ENCODE results near the gene ZNF362. TPM values are rescaled to one million over a fixed set of nuclear protein-coding genes. Genes with fewer than 3 reads are reported as not detected.

ZNF362 gene
- total and polyA plus RNA-seq, 5 donors from 2014 or later: 12.2 to 21.7 (median 15.2) TPM

DNA sequence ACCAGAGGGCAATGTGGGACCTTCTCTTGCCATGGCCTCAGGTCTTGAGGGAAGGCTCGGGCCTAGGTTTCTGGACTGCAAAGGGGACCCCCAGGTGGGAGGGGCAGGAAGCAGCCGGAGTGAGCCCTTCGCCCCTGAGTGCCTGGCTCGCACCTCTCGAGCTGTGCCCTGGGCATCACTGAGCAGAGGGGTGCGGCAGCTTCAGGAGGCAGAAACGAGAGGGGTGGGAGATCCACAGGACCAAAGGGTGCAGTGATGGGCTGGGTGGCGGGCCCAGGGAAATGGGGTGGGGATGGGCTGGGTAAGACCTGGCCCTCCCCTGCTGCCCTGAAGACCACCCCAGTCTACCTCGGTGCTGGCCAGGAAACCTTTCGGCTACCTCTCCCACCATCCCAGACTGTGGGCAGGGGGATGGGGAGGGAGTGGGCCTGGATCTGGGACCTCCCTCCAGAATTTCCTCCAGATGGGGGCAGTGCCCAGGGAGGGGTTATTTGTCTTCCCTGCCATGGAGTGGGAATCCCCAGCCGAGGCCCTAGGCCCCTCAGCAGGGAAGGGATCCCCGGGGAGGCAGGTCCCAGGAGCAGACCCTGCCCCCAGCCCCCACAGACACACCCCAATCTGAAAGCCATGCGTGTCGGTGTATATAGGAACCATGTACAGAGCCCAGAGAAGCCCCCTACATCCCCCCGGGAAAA, 43.3 kb downstream of the ZNF362 start:
- DNase-seq (no peak), ATAC-seq (ENCODE audit: low read depth in 2 of 2) (no peak)
- Mint-ChIP-seq H3K4me3 (no peak overlapping the region), H3K9me3 (no peaks in the 10 kb centered on the region), H3K4me1 (peaks cover 0 to 43% (median 20%) of the 10 kb centered on the region in 4 donors), H3K36me3 (peaks cover 14% of the 10 kb centered on the region), H3K27ac (no peak overlapping the region), H3K27me3 (no peaks in the 10 kb centered on the region)
- H3K27me3 ChIP-seq (ENCODE audit: control insufficient read depth, insufficient read depth, low read length): no peaks in the 10 kb centered on the region
- H3K9me3 ChIP-seq (ENCODE audit: control insufficient read depth in 2 of 2, low read length in 2 of 2): no peaks in the 10 kb centered on the region
- H3K4me3 ChIP-seq (ENCODE audit: low read depth, low read length): no peak overlapping the region
- no peak overlapping the region for H3K27ac ChIP-seq (ENCODE audit: insufficient read depth, low read length, poor library complexity, severe bottlenecking)
- peaks cover 14% of the 10 kb centered on the region for H3K4me1 ChIP-seq (ENCODE audit: control insufficient read depth, insufficient read depth, low read length, poor library complexity, severe bottlenecking)
- H3K36me3 ChIP-seq (ENCODE audit: control insufficient read depth, insufficient read depth, low read length): peaks cover 9% of the 10 kb centered on the region

DNA sequence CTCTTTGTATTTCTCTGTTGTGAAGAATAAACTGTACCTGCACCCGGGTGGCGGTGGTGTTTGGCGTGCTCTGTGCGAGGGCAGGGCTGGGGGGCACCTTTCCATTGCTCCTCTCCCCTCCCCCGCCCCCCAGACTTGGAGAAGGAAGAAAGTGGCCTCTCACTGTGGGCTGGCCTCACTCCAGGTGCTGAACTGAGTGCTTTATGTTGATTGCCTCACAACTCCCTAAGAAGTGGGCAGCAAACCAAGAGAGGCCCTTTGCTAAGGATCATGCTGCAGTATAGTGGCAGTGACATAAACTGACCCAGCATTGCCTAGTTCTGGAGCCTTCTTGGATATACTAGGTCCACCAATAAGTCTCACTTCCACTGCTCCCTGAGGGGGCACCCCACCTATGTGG, 44.4 kb downstream of the ZNF362 start:
- H3K4me3 Mint-ChIP-seq: no peak overlapping the region
- Histone ChIP-seq H3K4me1 (ENCODE audit: control insufficient read depth, insufficient read depth, low read length, poor library complexity, severe bottlenecking) (peaks cover 8% of the 10 kb centered on the region), H3K27me3 (ENCODE audit: control insufficient read depth, insufficient read depth, low read length) (no peaks in the 10 kb centered on the region), H3K9me3 (ENCODE audit: control insufficient read depth in 2 of 2, low read length in 2 of 2) (no peaks in the 10 kb centered on the region), H3K4me3 (ENCODE audit: low read depth, low read length) (no peak overlapping the region), H3K36me3 (ENCODE audit: control insufficient read depth, insufficient read depth, low read length) (peaks cover 9% of the 10 kb centered on the region), H3K27ac (ENCODE audit: insufficient read depth, low read length, poor library complexity, severe bottlenecking) (no peak overlapping the region)
- peaks cover 0 to 37% (median 16%) of the 10 kb centered on the region in 4 donors for H3K4me1 Mint-ChIP-seq
- H3K36me3 Mint-ChIP-seq: peaks cover 14% of the 10 kb centered on the region
- H3K27me3 Mint-ChIP-seq: peaks cover 6% of the 10 kb centered on the region
- peak overlapping the region in 1 of 3 donors; percentile 80 for H3K27ac Mint-ChIP-seq
- DNase-seq (no peak), ATAC-seq (ENCODE audit: low read depth in 2 of 2) (no peak)
- no peaks in the 10 kb centered on the region for H3K9me3 Mint-ChIP-seq

GRCh38 chr1:33301273-33301984, 45.1 kb downstream of the ZNF362 start:
- H3K27ac Mint-ChIP-seq: peak overlapping the region in 2 of 3 donors; percentile 59 to 69
- H3K27ac ChIP-seq (ENCODE audit: insufficient read depth, low read length, poor library complexity, severe bottlenecking): no peak overlapping the region
- peaks cover 15% of the 10 kb centered on the region for H3K36me3 Mint-ChIP-seq
- no peaks in the 10 kb centered on the region for H3K9me3 ChIP-seq (ENCODE audit: control insufficient read depth in 2 of 2, low read length in 2 of 2)
- H3K36me3 ChIP-seq (ENCODE audit: control insufficient read depth, insufficient read depth, low read length): peaks cover 4% of the 10 kb centered on the region
- no peaks in the 10 kb centered on the region for H3K9me3 Mint-ChIP-seq
- H3K4me3 Mint-ChIP-seq: no peak overlapping the region
- DNase-seq: no peak
- no peak overlapping the region for H3K4me3 ChIP-seq (ENCODE audit: low read depth, low read length)
- peaks cover 3% of the 10 kb centered on the region for H3K27me3 ChIP-seq (ENCODE audit: control insufficient read depth, insufficient read depth, low read length)
- peaks cover 13% of the 10 kb centered on the region for H3K27me3 Mint-ChIP-seq
- peaks cover 0 to 34% (median 16%) of the 10 kb centered on the region in 4 donors for H3K4me1 Mint-ChIP-seq
- peaks cover 7% of the 10 kb centered on the region for H3K4me1 ChIP-seq (ENCODE audit: control insufficient read depth, insufficient read depth, low read length, poor library complexity, severe bottlenecking)
- ATAC-seq (ENCODE audit: low read depth in 2 of 2): no peak

DNA sequence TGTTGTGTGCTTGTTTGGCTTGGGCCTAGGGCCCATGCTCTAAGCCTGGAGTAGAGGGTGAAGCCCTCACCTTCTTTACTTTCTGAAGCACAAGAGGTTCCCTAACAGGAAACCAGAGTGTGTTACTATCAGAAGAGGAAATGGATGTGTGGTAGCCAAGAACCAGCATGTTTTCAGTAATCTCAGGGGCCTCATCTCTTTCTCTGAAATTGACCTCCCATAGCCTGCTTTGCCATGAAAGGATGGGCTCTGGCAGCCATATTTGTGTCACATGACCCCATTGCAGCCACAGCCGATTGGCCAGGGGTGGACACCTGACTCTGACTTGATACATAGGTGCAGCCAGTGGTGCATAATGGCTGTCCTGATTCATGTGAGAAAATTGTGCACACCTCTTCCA, 46.0 kb downstream of the ZNF362 start:
- H3K27me3 Mint-ChIP-seq: peaks cover 13% of the 10 kb centered on the region
- H3K27me3 ChIP-seq (ENCODE audit: control insufficient read depth, insufficient read depth, low read length): peaks cover 3% of the 10 kb centered on the region
- no peaks in the 10 kb centered on the region for H3K9me3 Mint-ChIP-seq
- DNase-seq: peak in 2 of 3 donors; percentile 7 to 60
- H3K4me3 ChIP-seq (ENCODE audit: low read depth, low read length): no peak overlapping the region
- peak overlapping the region; percentile 18 for H3K27ac ChIP-seq (ENCODE audit: insufficient read depth, low read length, poor library complexity, severe bottlenecking)
- H3K4me1 ChIP-seq (ENCODE audit: control insufficient read depth, insufficient read depth, low read length, poor library complexity, severe bottlenecking): peaks cover 7% of the 10 kb centered on the region
- peaks cover 0 to 31% (median 16%) of the 10 kb centered on the region in 4 donors for H3K4me1 Mint-ChIP-seq
- ATAC-seq (ENCODE audit: low read depth in 2 of 2): peak in 1 of 2 donors; percentile 70
- H3K36me3 Mint-ChIP-seq: peaks cover 7% of the 10 kb centered on the region
- no peak overlapping the region for H3K4me3 Mint-ChIP-seq
- H3K9me3 ChIP-seq (ENCODE audit: control insufficient read depth in 2 of 2, low read length in 2 of 2): no peaks in the 10 kb centered on the region
- no peaks in the 10 kb centered on the region for H3K36me3 ChIP-seq (ENCODE audit: control insufficient read depth, insufficient read depth, low read length)
- peak overlapping the region in 2 of 3 donors; percentile 59 to 72 for H3K27ac Mint-ChIP-seq

- no peak overlapping the region for H3K4me3 ChIP-seq (ENCODE audit: low read depth, low read length)
- ATAC-seq (ENCODE audit: low read depth in 2 of 2): no peak
- Mint-ChIP-seq H3K27me3 (peaks cover 21% of the 10 kb centered on the region), H3K9me3 (no peaks in the 10 kb centered on the region), H3K27ac (no peak overlapping the region), H3K4me3 (no peak overlapping the region), H3K4me1 (peaks cover 0 to 26% (median 15%) of the 10 kb centered on the region in 4 donors), H3K36me3 (peaks cover 7% of the 10 kb centered on the region)
- no peak for DNase-seq
- H3K36me3 ChIP-seq (ENCODE audit: control insufficient read depth, insufficient read depth, low read length): no peaks in the 10 kb centered on the region
- no peak overlapping the region for H3K27ac ChIP-seq (ENCODE audit: insufficient read depth, low read length, poor library complexity, severe bottlenecking)
- H3K9me3 ChIP-seq (ENCODE audit: control insufficient read depth in 2 of 2, low read length in 2 of 2): no peaks in the 10 kb centered on the region
- H3K4me1 ChIP-seq (ENCODE audit: control insufficient read depth, insufficient read depth, low read length, poor library complexity, severe bottlenecking): peaks cover 7% of the 10 kb centered on the region
- peaks cover 3% of the 10 kb centered on the region for H3K27me3 ChIP-seq (ENCODE audit: control insufficient read depth, insufficient read depth, low read length)
Observed at GRCh38 chr1:33305016-33305415, 48.7 kb downstream of the ZNF362 start.

GRCh38 chr1:33305816-33306652, 49.7 kb downstream of the ZNF362 start:
- Histone ChIP-seq H3K4me1 (ENCODE audit: control insufficient read depth, insufficient read depth, low read length, poor library complexity, severe bottlenecking) (peaks cover 7% of the 10 kb centered on the region), H3K27ac (ENCODE audit: insufficient read depth, low read length, poor library complexity, severe bottlenecking) (no peak overlapping the region), H3K27me3 (ENCODE audit: control insufficient read depth, insufficient read depth, low read length) (peaks cover 3% of the 10 kb centered on the region), H3K9me3 (ENCODE audit: control insufficient read depth in 2 of 2, low read length in 2 of 2) (no peaks in the 10 kb centered on the region), H3K4me3 (ENCODE audit: low read depth, low read length) (no peak overlapping the region), H3K36me3 (ENCODE audit: control insufficient read depth, insufficient read depth, low read length) (no peaks in the 10 kb centered on the region)
- ATAC-seq (ENCODE audit: low read depth in 2 of 2) (no peak), DNase-seq (no peak)
- Mint-ChIP-seq H3K4me1 (peaks cover 0 to 21% (median 15%) of the 10 kb centered on the region in 4 donors), H3K4me3 (no peak overlapping the region), H3K27me3 (peaks cover 21% of the 10 kb centered on the region), H3K9me3 (no peaks in the 10 kb centered on the region), H3K27ac (no peak overlapping the region), H3K36me3 (peaks cover 2% of the 10 kb centered on the region)

GRCh38 chr1:33306653-33307493, 50.6 kb downstream of the ZNF362 start:
- no peak overlapping the region for H3K27ac Mint-ChIP-seq
- no peaks in the 10 kb centered on the region for H3K36me3 ChIP-seq (ENCODE audit: control insufficient read depth, insufficient read depth, low read length)
- H3K4me1 Mint-ChIP-seq: peaks cover 0 to 15% (median 12%) of the 10 kb centered on the region in 4 donors
- H3K27me3 ChIP-seq (ENCODE audit: control insufficient read depth, insufficient read depth, low read length): peaks cover 3% of the 10 kb centered on the region
- DNase-seq: no peak
- peaks cover 21% of the 10 kb centered on the region for H3K27me3 Mint-ChIP-seq
- H3K4me3 ChIP-seq (ENCODE audit: low read depth, low read length): no peak overlapping the region
- no peak for ATAC-seq (ENCODE audit: low read depth in 2 of 2)
- H3K36me3 Mint-ChIP-seq: peaks cover 2% of the 10 kb centered on the region
- no peaks in the 10 kb centered on the region for H3K9me3 Mint-ChIP-seq
- H3K27ac ChIP-seq (ENCODE audit: insufficient read depth, low read length, poor library complexity, severe bottlenecking): no peak overlapping the region
- H3K4me3 Mint-ChIP-seq: no peak overlapping the region
- peaks cover 7% of the 10 kb centered on the region for H3K4me1 ChIP-seq (ENCODE audit: control insufficient read depth, insufficient read depth, low read length, poor library complexity, severe bottlenecking)
- H3K9me3 ChIP-seq (ENCODE audit: control insufficient read depth in 2 of 2, low read length in 2 of 2): no peaks in the 10 kb centered on the region

All from CD4-positive, CD25-positive, alpha-beta regulatory T cell (primary cell).